OCI-LY1 (cell line): Measurements from ENCODE around the gene RNMT.

Experiments used
- EZH2 ChIP-seq: fragments of 200-600 bp; sonication (generic), shearing (Covaris generic); IDR thresholded peaks from 2 replicates; pipeline ENCODE4 v1.8.0; 2017; ENCODE audit warnings: borderline replicate concordance, mixed run types, mild to moderate bottlenecking, antibody characterized with exemption, low read length, moderate library complexity, mixed read lengths
- TF ChIP-seq, protein P1 (sequence below): fragments of 200-600 bp; sonication (generic), shearing (Covaris generic); IDR thresholded peaks from 2 replicates; pipeline ENCODE4 v1.5.1; 2017; ENCODE audit warnings: mild to moderate bottlenecking, antibody characterized with exemption, low read length, moderate library complexity, mixed read lengths

DNA sequence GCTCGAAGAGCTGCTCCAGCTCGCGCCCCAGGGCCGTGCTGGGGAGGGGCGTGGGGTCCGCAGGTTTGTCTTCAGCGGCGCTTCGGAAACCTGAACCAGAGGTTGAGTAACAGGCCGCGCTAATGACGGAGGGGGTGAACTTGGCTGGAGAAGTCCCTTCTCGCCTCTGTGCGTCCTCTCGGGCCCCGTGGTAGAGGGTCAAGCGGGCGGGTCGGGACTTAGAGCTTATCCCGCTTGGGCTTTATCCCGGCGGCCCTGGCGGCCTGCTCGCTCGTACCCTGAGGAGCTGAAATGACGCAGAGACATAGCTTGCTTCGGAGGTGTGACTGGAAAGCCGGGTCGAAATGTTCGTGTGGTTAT lies 479 bp downstream of the RNMT start:
- TF ChIP-seq, protein P1, sequence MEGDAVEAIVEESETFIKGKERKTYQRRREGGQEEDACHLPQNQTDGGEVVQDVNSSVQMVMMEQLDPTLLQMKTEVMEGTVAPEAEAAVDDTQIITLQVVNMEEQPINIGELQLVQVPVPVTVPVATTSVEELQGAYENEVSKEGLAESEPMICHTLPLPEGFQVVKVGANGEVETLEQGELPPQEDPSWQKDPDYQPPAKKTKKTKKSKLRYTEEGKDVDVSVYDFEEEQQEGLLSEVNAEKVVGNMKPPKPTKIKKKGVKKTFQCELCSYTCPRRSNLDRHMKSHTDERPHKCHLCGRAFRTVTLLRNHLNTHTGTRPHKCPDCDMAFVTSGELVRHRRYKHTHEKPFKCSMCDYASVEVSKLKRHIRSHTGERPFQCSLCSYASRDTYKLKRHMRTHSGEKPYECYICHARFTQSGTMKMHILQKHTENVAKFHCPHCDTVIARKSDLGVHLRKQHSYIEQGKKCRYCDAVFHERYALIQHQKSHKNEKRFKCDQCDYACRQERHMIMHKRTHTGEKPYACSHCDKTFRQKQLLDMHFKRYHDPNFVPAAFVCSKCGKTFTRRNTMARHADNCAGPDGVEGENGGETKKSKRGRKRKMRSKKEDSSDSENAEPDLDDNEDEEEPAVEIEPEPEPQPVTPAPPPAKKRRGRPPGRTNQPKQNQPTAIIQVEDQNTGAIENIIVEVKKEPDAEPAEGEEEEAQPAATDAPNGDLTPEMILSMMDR, result no peak
- no peak for TF ChIP-seq EZH2
